HG03108 (cell line): ENCODE data around the gene NOTCH4.

Experiments used
- ATAC-seq: cut with Tn5 transposase; IDR thresholded peaks from one replicate; pipeline ENCODE4 v1.9.1; 2021; ENCODE audit warnings: moderate library complexity; ENCODE audit not compliant: unreplicated experiment

NOTCH4 gene

GRCh38 chr6:32183030-32183429 is 40.8 kb downstream of the NOTCH4 start:
- no peak for ATAC-seq

- ATAC-seq, result no peak
These were observed 41.3 kb downstream of the NOTCH4 start for GRCh38 chr6:32182555-32182981.

DNA sequence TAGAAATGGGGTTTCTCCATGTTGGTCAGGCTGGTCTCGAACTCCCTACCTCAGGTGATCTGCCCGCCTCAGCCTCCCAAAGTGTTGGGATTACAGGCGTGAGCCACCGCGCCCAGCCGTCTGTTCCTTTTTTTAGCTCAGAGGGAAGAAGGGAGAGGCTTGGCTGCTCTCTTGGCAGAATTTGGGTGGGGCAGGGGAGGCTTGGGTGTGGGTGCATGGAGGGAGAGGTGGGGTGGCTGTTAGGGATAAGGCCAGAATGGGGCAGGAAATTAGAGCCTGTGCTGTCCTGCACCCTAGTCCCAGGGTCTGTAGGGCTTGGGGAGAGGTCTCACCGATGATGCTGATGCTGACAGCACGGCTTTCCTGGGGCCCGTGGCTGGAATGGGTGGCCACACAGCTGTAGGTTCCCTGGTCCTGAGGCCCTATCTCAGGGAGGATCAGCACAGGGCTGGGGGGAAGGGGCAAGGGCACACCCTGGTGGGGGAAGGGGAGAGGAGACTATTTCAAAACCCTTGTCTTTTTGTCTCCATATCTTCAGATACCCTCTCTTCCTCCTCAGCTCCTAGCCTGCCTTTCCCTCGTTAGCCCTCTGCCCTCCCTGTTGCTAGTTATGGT is 41.8 kb downstream of the NOTCH4 start:
- ATAC-seq, result no peak

DNA sequence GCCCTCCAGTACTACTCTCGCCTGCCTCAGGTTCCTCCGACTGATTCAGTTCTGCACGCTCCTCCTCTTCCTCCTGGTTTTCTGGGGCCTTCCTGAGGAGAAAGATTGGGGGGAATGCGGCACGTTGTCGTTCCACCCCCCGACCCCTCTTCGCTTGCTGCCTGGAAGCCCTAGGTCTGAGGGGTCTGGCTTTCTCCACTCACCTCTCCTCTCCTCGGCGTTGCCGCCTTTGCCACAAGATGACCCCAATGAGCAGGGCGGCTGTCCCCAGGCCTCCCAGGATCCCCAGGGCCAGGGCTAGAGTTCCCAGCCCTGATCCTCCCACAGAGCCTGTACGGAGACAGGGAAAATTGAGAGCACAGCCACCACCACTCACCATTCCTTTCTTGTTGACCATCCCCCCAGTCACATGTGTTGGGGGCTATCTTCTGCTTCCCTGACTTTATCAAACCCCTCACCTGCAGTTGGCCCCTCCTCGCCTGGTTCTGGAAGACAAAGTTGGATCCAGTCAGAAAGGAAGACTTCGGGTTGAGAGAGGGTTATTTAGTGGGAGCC is 42.6 kb downstream of the NOTCH4 start:
- no peak for ATAC-seq

DNA sequence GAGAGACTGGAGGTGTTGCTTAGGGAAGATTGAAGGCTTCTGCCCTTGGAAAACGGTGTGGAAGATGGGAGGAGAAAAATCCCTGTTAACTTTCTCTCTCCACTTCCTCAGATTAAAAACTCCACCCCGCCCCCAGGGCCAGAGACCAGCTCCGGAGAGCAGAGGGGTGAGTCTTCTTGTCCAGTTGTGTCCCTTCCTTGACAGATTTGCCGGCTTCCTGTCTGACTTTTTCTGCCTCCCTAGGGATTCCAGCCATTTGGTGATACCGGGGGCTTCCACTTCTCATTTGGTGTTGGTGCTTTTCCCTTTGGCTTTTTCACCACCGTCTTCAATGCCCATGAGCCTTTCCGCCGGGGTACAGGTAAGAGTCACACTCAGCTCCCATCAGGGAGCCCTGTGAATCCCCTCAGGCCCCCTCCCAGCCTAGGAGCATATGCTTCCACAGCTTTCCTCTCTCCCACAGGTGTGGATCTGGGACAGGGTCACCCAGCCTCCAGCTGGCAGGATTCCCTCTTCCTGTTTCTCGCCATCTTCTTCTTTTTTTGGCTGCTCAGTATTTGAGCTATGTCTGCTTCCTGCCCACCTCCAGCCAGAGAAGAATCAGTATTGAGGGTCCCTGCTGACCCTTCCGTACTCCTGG is 44.0 kb downstream of the NOTCH4 start:
- no peak for ATAC-seq

- no peak for ATAC-seq
These were observed 45.1 kb downstream of the NOTCH4 start for GRCh38 chr6:32178547-32179440.

DNA sequence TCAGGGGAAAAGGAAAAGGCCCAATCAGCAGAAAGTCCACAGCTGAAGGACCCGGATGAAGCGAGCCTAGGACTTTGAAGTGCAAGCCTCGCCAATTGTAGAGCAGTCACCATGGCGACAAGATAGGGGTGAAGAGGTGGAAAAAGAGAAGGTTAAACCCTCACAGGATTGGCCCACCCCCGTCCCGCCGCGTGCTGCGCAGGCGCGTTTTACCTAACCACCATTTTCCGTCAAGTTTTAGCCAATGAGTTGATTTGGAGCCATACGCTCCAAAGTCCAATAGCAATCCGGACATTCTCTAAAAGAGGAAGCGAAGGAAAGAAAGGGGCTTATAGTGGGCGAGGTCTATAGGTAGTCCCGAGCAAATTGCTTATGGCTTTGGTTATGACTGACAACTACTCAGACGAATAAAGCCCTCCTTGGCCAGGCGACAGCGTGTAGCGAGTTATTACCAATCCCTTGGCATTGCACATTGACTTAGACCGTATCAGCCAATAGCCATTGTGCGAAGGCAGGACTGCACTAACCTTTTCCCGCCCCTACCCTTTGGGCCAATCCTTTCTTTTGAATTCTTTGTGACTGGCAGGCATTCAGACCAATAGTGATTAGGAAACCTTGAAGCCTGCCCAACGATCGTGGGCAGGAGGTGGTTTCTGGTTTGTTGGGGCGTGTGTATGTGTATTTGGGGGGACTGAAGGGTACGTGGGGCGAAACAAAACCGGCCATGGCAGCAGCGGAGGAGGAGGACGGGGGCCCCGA is 45.9 kb downstream of the NOTCH4 start, which contains the start of gene RNF5:
RNF5 (plus strand) TSS at position 618 of the 759 bp plus-strand sequence; CDS start at position 725, 107 bp downstream.
- peak; percentile 70 for ATAC-seq

- ATAC-seq, result no peak
These were observed 46.6 kb downstream of the NOTCH4 start for GRCh38 chr6:32177183-32177787.

- no peak for ATAC-seq
These were observed 47.2 kb downstream of the NOTCH4 start for GRCh38 chr6:32176476-32177182.

DNA sequence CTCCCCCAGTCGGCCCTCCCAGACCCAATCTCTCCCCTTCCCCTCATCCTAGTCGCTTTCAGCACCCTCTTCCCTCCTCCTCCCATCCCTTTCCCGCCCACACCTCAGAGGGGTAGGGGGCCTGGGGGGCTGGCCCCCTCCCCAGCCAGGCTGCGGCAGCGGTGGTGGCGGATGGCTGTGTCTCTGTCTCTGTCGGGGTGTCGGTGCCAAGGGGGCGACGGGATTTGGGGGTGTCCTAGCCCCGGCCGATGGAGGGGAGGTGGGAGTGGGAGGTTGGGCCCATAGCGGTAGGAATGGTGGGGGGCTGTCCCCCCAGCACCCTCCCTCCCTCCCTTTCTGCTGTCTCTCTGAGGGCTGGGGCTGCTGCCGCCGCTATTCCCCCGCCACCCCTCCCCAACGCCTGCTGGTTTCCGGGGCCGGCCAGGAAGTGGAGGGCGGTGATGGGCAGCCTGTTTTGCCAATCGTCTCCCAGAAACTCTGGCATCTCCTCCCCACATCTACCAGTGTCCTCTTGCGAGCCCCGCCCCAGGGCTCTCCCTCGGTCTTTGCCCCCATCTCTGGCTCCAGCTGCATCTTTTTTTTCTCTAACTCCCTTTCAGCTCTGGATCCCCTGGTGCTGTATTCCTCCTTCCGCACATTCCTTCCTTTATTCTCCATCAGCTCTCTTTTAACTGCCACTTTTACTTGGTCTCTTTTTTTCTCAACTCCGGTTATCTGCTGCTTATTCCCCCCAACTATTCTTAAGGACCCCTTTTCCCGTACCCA is 48.0 kb downstream of the NOTCH4 start, which contains the start of gene AGPAT1:
AGPAT1 (minus strand) TSS at position 374 of the 765 bp plus-strand sequence. CDS start 4,588 bp downstream, outside the sequence.
- ATAC-seq, result peak; percentile 40

- ATAC-seq, result no peak
These were observed 48.6 kb downstream of the NOTCH4 start for GRCh38 chr6:32175322-32175710.

GRCh38 chr6:32174416-32174815 is 49.5 kb downstream of the NOTCH4 start:
- ATAC-seq, result no peak

GRCh38 chr6:32173051-32173727 is 50.7 kb downstream of the NOTCH4 start:
- no peak for ATAC-seq

DNA sequence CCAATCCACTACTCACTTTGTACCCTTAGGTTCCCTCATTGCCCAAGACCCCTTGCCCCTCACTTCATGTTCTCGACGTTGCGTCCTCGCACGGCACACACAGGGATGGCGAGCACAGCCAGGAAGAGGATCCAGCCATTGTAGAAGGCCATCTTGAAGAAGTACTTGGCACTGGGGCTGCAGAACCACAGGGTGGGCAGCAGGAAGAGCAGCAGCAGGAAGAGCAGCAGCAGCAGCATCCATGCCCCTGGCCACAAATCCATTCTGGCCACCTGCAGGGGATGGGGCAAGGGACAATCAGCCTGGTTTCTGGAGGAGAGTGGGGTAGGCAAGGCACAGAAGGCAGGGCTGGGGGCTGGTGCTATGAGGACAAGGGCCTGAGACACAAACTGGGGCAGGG is 52.6 kb downstream of the NOTCH4 start:
- no peak for ATAC-seq

DNA sequence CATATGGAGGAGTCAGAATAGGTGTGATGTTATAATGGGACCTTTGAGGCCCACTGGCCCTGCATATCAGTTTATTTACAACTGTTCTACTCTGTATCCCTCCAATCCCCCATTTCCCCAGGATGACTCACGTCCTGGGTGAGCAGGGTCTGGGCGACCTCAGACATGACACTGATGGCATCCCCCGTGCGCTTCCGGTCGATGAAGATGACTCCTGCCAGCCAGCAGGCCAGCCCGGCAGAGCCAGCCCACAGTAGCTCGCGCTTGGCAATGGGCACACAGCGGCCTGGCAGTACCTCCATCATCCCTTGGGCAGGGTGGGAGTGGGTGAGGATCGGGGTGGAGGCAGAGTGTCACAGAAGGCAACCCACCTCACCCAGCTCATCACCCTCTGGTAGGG is 53.6 kb downstream of the NOTCH4 start:
- ATAC-seq, result no peak

GRCh38 chr6:32168807-32169591 is 54.9 kb downstream of the NOTCH4 start:
- ATAC-seq, result no peak

DNA sequence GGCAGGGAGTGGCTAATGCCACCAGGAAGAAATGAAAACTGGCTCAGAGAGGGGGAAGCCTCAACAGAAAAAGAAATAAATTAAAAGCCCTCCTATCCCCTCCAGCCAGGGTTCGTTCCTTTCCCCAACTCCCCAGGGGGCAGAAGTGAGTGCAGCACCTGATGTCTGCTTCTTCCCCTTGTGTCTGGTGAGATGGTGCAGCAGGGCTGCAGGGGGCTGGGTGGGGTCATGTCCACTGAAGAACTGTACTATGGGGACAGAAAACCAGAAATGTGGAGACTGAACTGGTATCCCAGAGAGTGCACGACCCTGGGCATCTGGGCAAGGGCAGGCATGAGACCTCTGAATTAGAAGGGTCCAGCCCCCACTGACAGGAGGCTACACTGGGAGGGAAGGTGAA is 55.5 kb downstream of the NOTCH4 start:
- no peak for ATAC-seq
